Dedifferentiated amniotic fluid mesenchymal stem cell (primary cell): Measurements from ENCODE around the gene UGT1A10.

Source experiments
- DNase-seq: peaks from one replicate; pipeline ENCODE4 v3.0.0-alpha.2; 2016; ENCODE audit errors: extremely low spot score

UGT1A10 gene

GRCh38 chr2:233773854-233774253, 137.6 kb downstream of the UGT1A10 start:
- no peak for DNase-seq

GRCh38 chr2:233775414-233775813, 139.2 kb downstream of the UGT1A10 start:
- DNase-seq: no peak

- no peak for DNase-seq
These were observed 141.8 kb downstream of the UGT1A10 start, which contains the start of gene MROH2A for GRCh38 chr2:233778030-233778429. MROH2A (plus strand) TSS chr2:233778330; CDS start chr2:233779359, 1,029 bp downstream.

- DNase-seq: no peak
These were observed 143.5 kb downstream of the UGT1A10 start for GRCh38 chr2:233779722-233780121.

- no peak for DNase-seq
These were observed 144.5 kb downstream of the UGT1A10 start for GRCh38 chr2:233780771-233781170.

- DNase-seq: no peak
These were observed 153.3 kb downstream of the UGT1A10 start for GRCh38 chr2:233789554-233789953.

GRCh38 chr2:233791151-233791882, 155.1 kb downstream of the UGT1A10 start:
- no peak for DNase-seq

- no peak for DNase-seq
These were observed 155.7 kb downstream of the UGT1A10 start for GRCh38 chr2:233791883-233792329.

- no peak for DNase-seq
These were observed 156.5 kb downstream of the UGT1A10 start for GRCh38 chr2:233792720-233793119.

GRCh38 chr2:233793465-233794127, 157.3 kb downstream of the UGT1A10 start:
- DNase-seq: no peak

GRCh38 chr2:233794128-233794658, 157.9 kb downstream of the UGT1A10 start:
- DNase-seq: no peak

- no peak for DNase-seq
These were observed 159.5 kb downstream of the UGT1A10 start for GRCh38 chr2:233795735-233796171.

- DNase-seq: no peak
These were observed 160.0 kb downstream of the UGT1A10 start for GRCh38 chr2:233796254-233796653.

GRCh38 chr2:233798335-233799086, 162.3 kb downstream of the UGT1A10 start:
- DNase-seq: no peak

- DNase-seq: no peak
These were observed 162.9 kb downstream of the UGT1A10 start for GRCh38 chr2:233799087-233799665.

GRCh38 chr2:233799716-233800115, 163.5 kb downstream of the UGT1A10 start:
- no peak for DNase-seq

- no peak for DNase-seq
These were observed 164.0 kb downstream of the UGT1A10 start for GRCh38 chr2:233800208-233800607.

- DNase-seq: no peak
These were observed 165.3 kb downstream of the UGT1A10 start for GRCh38 chr2:233801357-233802131.

- no peak for DNase-seq
These were observed 166.0 kb downstream of the UGT1A10 start for GRCh38 chr2:233802132-233802815.

- DNase-seq: no peak
These were observed 167.2 kb downstream of the UGT1A10 start for GRCh38 chr2:233803292-233803911.
